HEK293 (cell line): Measurements from ENCODE around the gene RDH12.

Source experiments
- CTCF ChIA-PET: fragments of 350-600 bp; formaldehyde crosslinking; extraction: SDS; loops from one replicate; lab custom pipeline; 2021; ENCODE audit warnings: antibody characterized with exemption; lab: Yijun Ruan, JAX
- POLR2A ChIA-PET: fragments of 300-600 bp; formaldehyde crosslinking; extraction: SDS; loops from one replicate; lab custom pipeline; 2020; ENCODE audit warnings: antibody characterized with exemption, inconsistent platforms; lab: Yijun Ruan, JAX
- H3K27ac ChIP-seq: fragments of 200-500 bp; sonication (Bioruptor generic); 2 replicates; pipeline ENCODE4 v1.5.1; 2014; ENCODE audit warnings: low read depth, low read length, control low read depth, inconsistent platforms; ENCODE audit errors: extremely low read depth
- H3K36me3 ChIP-seq, 2 experiments: fragments of 200-500 bp in 1 of 2; sonication (Bioruptor generic) in 1 of 2; 1 replicate in 1 of 2; 2 replicates in 1 of 2; pipeline ENCODE4 v1.5.1; 2014 to 2017; ENCODE audit warnings: inconsistent platforms in 2 of 2, low read length in 2 of 2; ENCODE audit not compliant: control insufficient read depth in 2 of 2, insufficient read depth in 1 of 2
- H3K4me1 ChIP-seq: fragments of 200-500 bp; sonication (Bioruptor generic); 2 replicates; pipeline ENCODE4 v1.5.1; 2014; ENCODE audit warnings: mild to moderate bottlenecking, low read length, inconsistent platforms; ENCODE audit not compliant: control insufficient read depth, insufficient read depth
- H3K4me3 ChIP-seq: 2 replicates; pipeline ENCODE4 v1.5.1; 2011; ENCODE audit warnings: low read depth, mild to moderate bottlenecking, control low read depth, low read length, moderate library complexity
- H3K9me3 ChIP-seq: fragments of 200-500 bp; sonication (Bioruptor generic); 2 replicates; pipeline ENCODE4 v1.5.1; 2014; ENCODE audit warnings: low read depth, low read length, inconsistent platforms; ENCODE audit not compliant: control insufficient read depth, insufficient read depth
- ELK4 ChIP-seq: IDR thresholded peaks from 2 replicates; pipeline ENCODE4 v1.6.1; 2011; ENCODE audit warnings: mild to moderate bottlenecking, low read depth, low read length, borderline replicate concordance
- HOXA7 ChIP-seq: sonication (generic); formaldehyde crosslinking; IDR thresholded peaks from 2 replicates; pipeline ENCODE4 v1.8.1; 2022; ENCODE audit warnings: missing genetic modification reagents, borderline replicate concordance
- KLF8 ChIP-seq: fragments of 450-650 bp; formaldehyde crosslinking; IDR thresholded peaks from 2 replicates; pipeline ENCODE4 v1.5.1; 2016; ENCODE audit warnings: missing biosample characterization, missing genetic modification characterization
- OSR2 ChIP-seq: fragments of 450-650 bp; formaldehyde crosslinking; IDR thresholded peaks from 2 replicates; pipeline ENCODE4 v1.5.1; 2016; ENCODE audit warnings: missing biosample characterization, missing genetic modification characterization
- PRDM1 ChIP-seq: fragments of 450-650 bp; formaldehyde crosslinking; IDR thresholded peaks from 2 replicates; pipeline ENCODE4; 2016; ENCODE audit warnings: missing biosample characterization, missing genetic modification characterization
- ZBTB10 ChIP-seq: fragments of 450-650 bp; formaldehyde crosslinking; IDR thresholded peaks from 2 replicates; pipeline ENCODE4 v1.5.1; 2016; ENCODE audit warnings: missing biosample characterization, missing genetic modification characterization
- ZFP41 ChIP-seq: fragments of 450-650 bp; formaldehyde crosslinking; IDR thresholded peaks from 2 replicates; pipeline ENCODE4 v1.5.1; 2016; ENCODE audit warnings: missing biosample characterization, missing genetic modification characterization, borderline replicate concordance
- ZNF10 ChIP-seq: fragments of 450-650 bp; formaldehyde crosslinking; IDR thresholded peaks from 2 replicates; pipeline ENCODE4 v1.5.1; 2017; ENCODE audit warnings: missing biosample characterization, missing genetic modification characterization
- ZNF133 ChIP-seq: fragments of 450-650 bp; formaldehyde crosslinking; IDR thresholded peaks from 2 replicates; pipeline ENCODE4 v1.5.1; 2016; ENCODE audit warnings: missing biosample characterization, missing genetic modification characterization
- ZNF155 ChIP-seq: fragments of 450-650 bp; formaldehyde crosslinking; IDR thresholded peaks from 2 replicates; pipeline ENCODE4 v1.5.1; 2016; ENCODE audit warnings: missing biosample characterization, missing genetic modification characterization
- ZNF18 ChIP-seq: fragments of 450-650 bp; formaldehyde crosslinking; IDR thresholded peaks from 2 replicates; pipeline ENCODE4 v1.5.1; 2016; ENCODE audit warnings: missing biosample characterization, missing genetic modification characterization
- ZNF221 ChIP-seq: fragments of 450-650 bp; formaldehyde crosslinking; IDR thresholded peaks from 2 replicates; pipeline ENCODE4 v1.5.1; 2017; ENCODE audit warnings: missing biosample characterization, missing genetic modification characterization, borderline replicate concordance
- ZNF266 ChIP-seq: fragments of 450-650 bp; formaldehyde crosslinking; IDR thresholded peaks from 2 replicates; pipeline ENCODE4 v1.5.1; 2016; ENCODE audit warnings: missing biosample characterization, missing genetic modification characterization, low read depth
- ZNF362 ChIP-seq: fragments of 450-650 bp; formaldehyde crosslinking; IDR thresholded peaks from 2 replicates; pipeline ENCODE4 v1.5.1; 2016; ENCODE audit warnings: missing biosample characterization, missing genetic modification characterization
- ZNF473 ChIP-seq: fragments of 450-650 bp; formaldehyde crosslinking; IDR thresholded peaks from 2 replicates; pipeline ENCODE4 v1.5.1; 2017; ENCODE audit warnings: missing biosample characterization, missing genetic modification characterization
- ZNF488 ChIP-seq: fragments of 450-650 bp; formaldehyde crosslinking; IDR thresholded peaks from 2 replicates; pipeline ENCODE4 v1.5.1; 2016; ENCODE audit warnings: missing biosample characterization, missing genetic modification characterization
- ZNF548 ChIP-seq: fragments of 450-650 bp; formaldehyde crosslinking; IDR thresholded peaks from 2 replicates; pipeline ENCODE4 v1.5.1; 2016; ENCODE audit warnings: missing biosample characterization, missing genetic modification characterization
- ZNF549 ChIP-seq: fragments of 450-650 bp; IDR thresholded peaks from 2 replicates; pipeline ENCODE4 v1.5.1; 2018; ENCODE audit warnings: missing biosample characterization, missing genetic modification characterization, mild to moderate bottlenecking, inconsistent platforms, moderate library complexity
- ZNF600 ChIP-seq: fragments of 450-650 bp; formaldehyde crosslinking; IDR thresholded peaks from 2 replicates; pipeline ENCODE4 v1.5.1; 2016; ENCODE audit warnings: missing biosample characterization, missing genetic modification characterization
- ZNF610 ChIP-seq: fragments of 450-650 bp; formaldehyde crosslinking; IDR thresholded peaks from 2 replicates; pipeline ENCODE4 v1.5.1; 2016; ENCODE audit warnings: missing biosample characterization, missing genetic modification characterization, borderline replicate concordance
- ZNF785 ChIP-seq: fragments of 450-650 bp; formaldehyde crosslinking; IDR thresholded peaks from 2 replicates; pipeline ENCODE4 v1.5.1; 2016; ENCODE audit warnings: missing biosample characterization, missing genetic modification characterization
- ZSCAN16 ChIP-seq: fragments of 450-650 bp; formaldehyde crosslinking; IDR thresholded peaks from 2 replicates; pipeline ENCODE4 v1.5.1; 2016; ENCODE audit warnings: missing biosample characterization, missing genetic modification characterization

The RDH12 gene

GRCh38 chr14:67725171-67725570 is 23.5 kb downstream of the RDH12 start:
- no peak overlapping the region for H3K27ac ChIP-seq
- no peak overlapping the region for H3K4me3 ChIP-seq
- POLR2A ChIA-PET, result no interaction called here
- CTCF ChIA-PET, result interaction anchor here (1.0 kb wide), 1 partner anchor 13 kb away, joined by 5 read pairs; no protein-coding TSS in a partner anchor
- no peaks in the 10 kb centered on the region for H3K36me3 ChIP-seq
- H3K4me1 ChIP-seq, result no peaks in the 10 kb centered on the region
- H3K9me3 ChIP-seq, result no peaks in the 10 kb centered on the region
- TF ChIP-seq ZNF785 (tag by site-specific recombination), result no peak
- no peak for TF ChIP-seq ZNF600 (tag by site-specific recombination)
- no peak for TF ChIP-seq PRDM1
- no peak for TF ChIP-seq ZNF155 (tag by site-specific recombination)

- ChIA-PET CTCF (interaction anchor here (1.1 kb wide), 1 partner anchor 23 kb away, joined by 4 read pairs; no protein-coding TSS in a partner anchor), POLR2A (interaction anchor here (0.9 kb wide), 1 partner anchor 32 kb away, joined by 3 read pairs; the partner anchor contains the start of gene RDH11)
- H3K4me1 ChIP-seq, result no peaks in the 10 kb centered on the region
- no peaks in the 10 kb centered on the region for H3K36me3 ChIP-seq
- TF ChIP-seq ZNF133 (tag by site-specific recombination) (no peak), ZBTB10 (no peak), OSR2 (tag by site-specific recombination) (no peak), HOXA7 (CRISPR knock-in tag) (no peak), ZNF10 (tag by site-specific recombination) (no peak), ZNF473 (tag by site-specific recombination) (no peak), ZFP41 (no peak), ZNF488 (tag by site-specific recombination) (no peak), ZNF610 (no peak), ZNF548 (tag by site-specific recombination) (no peak), KLF8 (tag by site-specific recombination) (no peak), ZSCAN16 (tag by site-specific recombination) (no peak), ZNF266 (tag by site-specific recombination) (no peak), ZNF362 (tag by site-specific recombination) (no peak)
- no peaks in the 10 kb centered on the region for H3K9me3 ChIP-seq
- H3K4me3 ChIP-seq, result no peak overlapping the region
- H3K27ac ChIP-seq, result no peak overlapping the region
Observed at GRCh38 chr14:67727361-67727760, 25.7 kb downstream of the RDH12 start.

GRCh38 chr14:67728258-67728657 is 26.6 kb downstream of the RDH12 start:
- Histone ChIP-seq H3K4me3 (no peak overlapping the region), H3K36me3 (no peaks in the 10 kb centered on the region), H3K9me3 (no peaks in the 10 kb centered on the region), H3K27ac (no peak overlapping the region), H3K4me1 (no peaks in the 10 kb centered on the region)
- TF ChIP-seq ZNF549 (no peak), ELK4 (no peak), ZNF18 (tag by site-specific recombination) (no peak), ZNF221 (tag by site-specific recombination) (no peak)
- ChIA-PET POLR2A (no interaction called here), CTCF (interaction anchor here (1.1 kb wide), 2 partner anchors 24 to 109 kb away, joined by 4 read pairs; partner anchors contain the start of gene ARG2)
